ENCODE data around the gene KIRREL1.

Gene KIRREL1

DNA sequence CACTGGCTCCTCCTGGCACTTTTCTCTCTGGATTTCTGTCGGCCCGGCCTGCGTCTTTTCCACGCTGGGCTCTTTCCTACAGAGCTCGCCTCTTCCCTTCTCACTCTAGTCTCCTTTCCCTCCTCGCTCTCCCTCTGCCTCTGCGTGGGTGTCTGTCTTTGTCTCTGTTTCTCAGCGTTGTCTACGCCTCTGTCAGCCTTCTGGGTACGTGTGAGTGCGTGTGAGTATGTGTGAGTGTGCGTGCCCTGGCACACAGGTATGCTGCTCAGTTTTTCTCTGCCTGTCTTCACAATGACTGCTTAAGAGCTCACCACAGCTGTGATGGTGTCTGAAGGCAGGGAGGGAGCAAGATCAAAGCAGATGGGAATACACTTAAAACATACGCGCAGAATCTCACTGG is 77.7 kb downstream of the KIRREL1 start:
- no peak for DNase-seq (ENCODE audit: low read depth in 2 of 2)

- no peak for DNase-seq (ENCODE audit: low read depth in 2 of 2)
Observed at GRCh38 chr1:158075078-158075477, 81.6 kb downstream of the KIRREL1 start.

DNA sequence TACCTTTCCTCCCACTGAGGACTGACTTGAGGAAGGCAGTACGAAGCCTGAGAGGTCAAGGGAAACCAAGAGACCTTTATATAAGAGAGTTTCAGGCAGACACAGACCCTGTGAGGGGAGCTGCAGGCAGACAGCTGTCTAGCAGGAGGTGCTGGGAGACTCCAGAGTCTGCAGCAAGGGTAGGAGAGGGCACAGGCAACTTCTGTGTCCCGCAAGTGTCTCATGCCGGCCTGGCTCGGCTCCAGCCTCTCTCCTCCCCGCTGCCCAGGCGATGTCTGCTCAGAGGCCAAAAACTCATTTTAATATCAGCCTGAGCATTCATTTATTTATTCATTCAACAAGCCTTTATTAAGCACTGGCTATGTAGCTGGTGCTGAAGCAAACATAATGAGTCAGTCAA is 83.0 kb downstream of the KIRREL1 start:
- DNase-seq (ENCODE audit: low read depth in 2 of 2), result no peak

- DNase-seq (ENCODE audit: low read depth in 2 of 2), result no peak
Observed at GRCh38 chr1:158077411-158078256, 84.2 kb downstream of the KIRREL1 start.

GRCh38 chr1:158078569-158079080 is 85.2 kb downstream of the KIRREL1 start:
- DNase-seq (ENCODE audit: low read depth in 2 of 2), result no peak

GRCh38 chr1:158080066-158080465 is 86.6 kb downstream of the KIRREL1 start:
- no peak for DNase-seq (ENCODE audit: low read depth in 2 of 2)

GRCh38 chr1:158084336-158084735 is 90.9 kb downstream of the KIRREL1 start:
- no peak for DNase-seq (ENCODE audit: low read depth in 2 of 2)

GRCh38 chr1:158084747-158085146 is 91.3 kb downstream of the KIRREL1 start:
- DNase-seq (ENCODE audit: low read depth in 2 of 2), result no peak

DNA sequence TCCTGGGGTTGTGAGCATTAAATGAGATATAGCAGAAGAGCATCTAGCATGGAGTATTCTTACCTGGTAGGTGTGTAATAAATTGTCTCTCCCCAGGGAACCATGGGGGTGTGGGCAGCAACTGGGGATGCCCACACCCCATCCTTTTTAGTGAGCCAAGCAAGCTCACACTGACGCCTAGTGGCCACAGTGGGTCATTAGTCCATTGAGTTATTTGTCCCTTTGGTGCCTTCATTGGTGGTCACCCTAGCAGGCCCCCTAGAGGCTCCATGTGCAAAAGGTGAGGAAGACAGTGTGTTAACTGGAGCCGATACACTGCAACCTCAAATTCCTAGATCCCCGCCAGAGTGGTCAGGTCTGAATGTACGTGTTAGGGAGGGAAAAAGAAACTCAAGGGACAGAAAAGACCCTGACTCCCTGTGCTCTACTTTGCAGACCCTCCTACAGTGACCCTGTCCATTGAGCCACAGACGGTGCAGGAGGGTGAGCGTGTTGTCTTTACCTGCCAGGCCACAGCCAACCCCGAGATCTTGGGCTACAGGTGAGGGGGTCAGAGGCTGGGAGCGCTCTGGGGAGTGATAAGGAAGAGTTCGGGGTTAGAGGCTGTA is 94.0 kb downstream of the KIRREL1 start:
- DNase-seq (ENCODE audit: low read depth in 2 of 2), result no peak

- no peak for DNase-seq (ENCODE audit: low read depth in 2 of 2)
Observed at GRCh38 chr1:158089476-158089875, 96.0 kb downstream of the KIRREL1 start.

- no peak for DNase-seq (ENCODE audit: low read depth in 2 of 2)
Observed at GRCh38 chr1:158089925-158090637, 96.6 kb downstream of the KIRREL1 start.

DNA sequence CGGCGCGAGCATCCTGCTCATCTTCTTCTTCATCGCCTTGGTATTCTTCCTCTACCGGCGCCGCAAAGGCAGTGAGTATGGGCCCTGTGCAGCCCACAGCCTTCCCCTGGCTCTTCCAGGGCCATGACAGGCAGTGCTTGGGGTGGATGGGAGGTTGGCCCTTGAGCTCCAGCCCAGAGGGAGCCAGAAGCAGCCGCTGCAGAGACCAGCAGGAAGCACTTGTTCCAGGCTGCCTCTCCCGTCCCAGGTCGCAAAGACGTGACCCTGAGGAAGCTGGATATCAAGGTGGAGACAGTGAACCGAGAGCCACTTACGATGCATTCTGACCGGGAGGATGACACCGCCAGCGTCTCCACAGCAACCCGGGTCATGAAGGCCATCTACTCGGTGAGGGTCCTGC is 99.9 kb downstream of the KIRREL1 start:
- DNase-seq (ENCODE audit: low read depth in 2 of 2), result no peak

DNA sequence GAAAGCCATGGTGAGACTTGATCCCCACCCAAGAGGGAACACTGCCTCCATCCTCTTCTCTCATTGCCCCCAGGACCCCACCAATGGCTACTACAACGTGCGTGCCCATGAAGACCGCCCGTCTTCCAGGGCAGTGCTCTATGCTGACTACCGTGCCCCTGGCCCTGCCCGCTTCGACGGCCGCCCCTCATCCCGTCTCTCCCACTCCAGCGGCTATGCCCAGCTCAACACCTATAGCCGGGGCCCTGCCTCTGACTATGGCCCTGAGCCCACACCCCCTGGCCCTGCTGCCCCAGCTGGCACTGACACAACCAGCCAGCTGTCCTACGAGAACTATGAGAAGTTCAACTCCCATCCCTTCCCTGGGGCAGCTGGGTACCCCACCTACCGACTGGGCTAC is 101.1 kb downstream of the KIRREL1 start:
- DNase-seq (ENCODE audit: low read depth in 2 of 2), result no peak

DNA sequence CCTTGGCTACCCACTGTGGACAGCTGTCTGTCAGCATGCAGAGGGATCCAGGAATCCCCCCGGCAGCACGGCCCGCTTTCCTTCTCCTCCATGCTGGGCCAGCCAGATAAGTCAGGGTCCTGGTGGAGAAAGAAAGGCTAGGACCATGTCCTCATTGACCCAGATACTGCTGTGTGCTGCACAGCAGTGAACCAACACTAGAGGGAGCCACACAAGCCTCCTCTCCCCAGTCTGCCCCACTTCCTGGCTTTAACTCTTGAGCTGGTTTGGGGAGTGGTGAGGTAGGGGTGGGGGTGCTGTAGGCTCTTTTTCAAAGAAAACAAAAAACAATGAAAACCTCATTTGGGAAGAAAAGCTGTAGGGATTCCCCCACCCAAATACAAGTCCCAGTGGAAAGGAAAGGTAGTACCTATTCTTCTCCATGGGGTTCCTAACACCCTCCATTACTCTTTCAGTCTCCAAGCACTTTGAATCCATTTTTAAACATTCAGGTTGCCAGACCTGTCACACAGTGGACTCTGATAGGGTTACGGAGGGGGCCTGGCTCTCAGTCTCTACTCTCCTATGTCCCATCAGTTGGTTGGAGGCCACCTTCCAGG is 102.4 kb downstream of the KIRREL1 start:
- no peak for DNase-seq (ENCODE audit: low read depth in 2 of 2)

GRCh38 chr1:158098256-158098655 is 104.8 kb downstream of the KIRREL1 start:
- no peak for DNase-seq (ENCODE audit: low read depth in 2 of 2)

- no peak for DNase-seq (ENCODE audit: low read depth in 2 of 2)
Observed at GRCh38 chr1:158099185-158099584, 105.7 kb downstream of the KIRREL1 start.

GRCh38 chr1:158100498-158100897 is 107.1 kb downstream of the KIRREL1 start:
- no peak for DNase-seq (ENCODE audit: low read depth in 2 of 2)

DNA sequence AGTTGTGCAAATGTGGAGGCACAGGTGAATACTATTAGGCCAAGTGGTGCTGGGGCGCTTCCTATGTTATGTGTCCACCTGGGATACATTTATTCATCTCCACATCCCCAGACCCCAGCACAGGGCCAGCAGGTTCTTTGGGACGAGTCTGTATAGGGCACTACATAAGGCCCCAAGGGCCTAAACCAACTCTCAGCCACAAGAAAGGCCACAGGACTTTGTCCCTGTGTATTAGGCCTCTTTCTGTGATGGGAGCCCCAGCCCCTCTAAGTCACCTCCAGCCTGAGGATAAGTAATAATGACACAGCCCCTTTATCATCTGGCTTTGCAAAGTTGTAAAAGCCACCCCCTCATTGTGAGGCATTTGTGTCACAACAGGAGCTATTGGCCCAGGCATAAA is 108.0 kb downstream of the KIRREL1 start:
- DNase-seq (ENCODE audit: low read depth in 2 of 2), result no peak

DNA sequence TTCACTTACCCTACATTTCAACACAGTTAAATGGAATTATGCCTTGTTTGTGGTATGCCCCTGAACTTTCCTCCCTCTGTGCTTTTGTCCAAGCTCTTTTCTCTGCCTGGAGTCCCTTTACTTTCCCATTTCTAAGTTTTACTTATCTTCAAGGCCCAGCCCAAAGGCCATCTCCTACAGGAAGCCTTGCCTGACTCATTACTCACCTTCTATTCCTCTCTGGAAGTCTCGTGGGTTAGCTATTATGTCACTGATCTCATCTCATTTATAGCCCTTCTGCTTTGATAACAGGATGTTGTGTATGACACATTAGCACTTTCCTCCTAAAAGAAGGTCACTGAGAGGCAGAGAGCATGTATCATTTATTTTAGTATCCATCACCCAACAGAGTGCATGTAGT is 108.5 kb downstream of the KIRREL1 start:
- DNase-seq (ENCODE audit: low read depth in 2 of 2), result no peak

- no peak for DNase-seq (ENCODE audit: low read depth in 2 of 2)
Observed at GRCh38 chr1:158102881-158103674, 109.6 kb downstream of the KIRREL1 start.

DNA sequence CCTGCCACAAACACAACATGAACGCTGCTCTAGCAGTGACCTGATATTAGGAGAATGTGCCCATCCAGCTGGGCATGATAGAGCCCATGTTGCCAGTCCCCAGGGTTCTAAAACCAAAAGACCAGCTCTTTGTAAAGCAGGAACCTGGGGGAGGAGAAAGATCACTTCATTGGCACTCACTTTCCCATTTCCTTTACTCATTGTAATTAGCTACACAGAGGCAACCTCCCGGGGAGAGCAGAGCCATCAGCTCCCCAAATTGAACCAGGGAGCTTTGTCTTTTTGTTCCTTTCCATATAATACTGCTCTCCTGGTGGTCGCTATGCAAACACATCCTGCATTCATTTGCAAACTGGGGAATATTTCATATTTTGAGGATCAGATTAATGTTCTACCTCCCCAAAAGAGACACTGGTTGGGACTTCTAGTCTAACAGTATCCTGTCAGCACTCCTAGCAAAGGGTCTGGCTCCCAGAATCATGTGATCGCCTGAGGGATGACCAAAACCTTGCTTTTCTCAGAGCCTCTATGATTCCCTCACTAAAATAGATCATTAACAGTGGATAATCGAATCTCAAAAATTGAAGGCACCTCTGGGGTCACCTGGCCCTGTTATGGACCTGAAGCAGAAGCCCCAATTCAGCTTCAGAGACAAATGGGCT is 110.5 kb downstream of the KIRREL1 start:
- DNase-seq (ENCODE audit: low read depth in 2 of 2), result no peak

Data from stimulated activated CD8-positive, alpha-beta memory T cell treated with anti-CD3 and anti-CD28 coated beads, Interleukin-7, amount 100 ng/mL, for 1 hour (primary cell).